Tibial nerve (tissue), 4 donors: Measurements from ENCODE around the gene PRXL2B.

Experiments
- CTCF ChIP-seq, 5 experiments: fragments of 200-600 bp in 3 of 5; fragments of 450-650 bp in 2 of 5; sonication (generic) in 3 of 5; IDR thresholded peaks; one replicate each; pipeline ENCODE4 v1.5.1; 2016 to 2019; ENCODE audit warnings: antibody characterized with exemption in 5 of 5, mild to moderate bottlenecking in 3 of 5, moderate library complexity in 2 of 5
- EP300 ChIP-seq, 2 donors: sonication (generic); formaldehyde crosslinking; IDR thresholded peaks; one replicate each; pipeline ENCODE4 v1.6.1; 2017; ENCODE audit warnings: antibody characterized with exemption in 2 of 2, mild to moderate bottlenecking in 1 of 2

- TF ChIP-seq CTCF (IDR thresholded peaks at IDR 0.05) (no peak), EP300 (IDR thresholded peaks at IDR 0.05) (no peak)
Measured at GRCh38 chr1:2595812-2596529, 9.4 kb downstream of the PRXL2B start.
